MM.1S (cell line): ENCODE data around the gene ABCB10.

Experiments used
- EZH2 ChIP-seq: fragments of 300-600 bp; sonication (generic); optimal IDR thresholded peaks from 2 replicates; pipeline ENCODE3; 2017; ENCODE audit warnings: low read depth, mild to moderate bottlenecking, antibody characterized with exemption, low read length, mixed read lengths
- TF ChIP-seq, protein P1 (sequence below): fragments of 300-600 bp; sonication (generic); IDR thresholded peaks from 2 replicates; pipeline ENCODE4 v1.5.1; 2016; ENCODE audit warnings: antibody characterized with exemption, low read length, mixed read lengths

DNA sequence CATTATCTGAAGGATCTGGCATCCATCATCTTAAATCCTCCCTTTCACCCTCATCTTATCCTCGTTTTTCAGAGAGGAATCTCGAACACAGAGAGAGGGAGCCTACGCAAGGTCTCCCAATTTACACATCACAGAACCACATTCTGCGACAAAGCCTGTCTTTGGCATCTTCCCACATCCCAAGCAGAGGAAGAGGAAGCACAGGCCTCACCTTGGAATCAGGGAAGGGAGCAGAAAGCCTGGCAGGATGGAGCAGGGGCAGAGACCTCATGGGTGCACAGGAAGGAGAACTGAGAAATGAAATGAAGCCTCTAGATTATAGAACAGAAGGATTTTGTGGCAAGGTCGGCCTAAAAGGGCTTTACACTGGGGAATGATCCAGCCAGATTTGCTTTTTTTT is 5.8 kb downstream of the ABCB10 start:
- TF ChIP-seq, protein P1, sequence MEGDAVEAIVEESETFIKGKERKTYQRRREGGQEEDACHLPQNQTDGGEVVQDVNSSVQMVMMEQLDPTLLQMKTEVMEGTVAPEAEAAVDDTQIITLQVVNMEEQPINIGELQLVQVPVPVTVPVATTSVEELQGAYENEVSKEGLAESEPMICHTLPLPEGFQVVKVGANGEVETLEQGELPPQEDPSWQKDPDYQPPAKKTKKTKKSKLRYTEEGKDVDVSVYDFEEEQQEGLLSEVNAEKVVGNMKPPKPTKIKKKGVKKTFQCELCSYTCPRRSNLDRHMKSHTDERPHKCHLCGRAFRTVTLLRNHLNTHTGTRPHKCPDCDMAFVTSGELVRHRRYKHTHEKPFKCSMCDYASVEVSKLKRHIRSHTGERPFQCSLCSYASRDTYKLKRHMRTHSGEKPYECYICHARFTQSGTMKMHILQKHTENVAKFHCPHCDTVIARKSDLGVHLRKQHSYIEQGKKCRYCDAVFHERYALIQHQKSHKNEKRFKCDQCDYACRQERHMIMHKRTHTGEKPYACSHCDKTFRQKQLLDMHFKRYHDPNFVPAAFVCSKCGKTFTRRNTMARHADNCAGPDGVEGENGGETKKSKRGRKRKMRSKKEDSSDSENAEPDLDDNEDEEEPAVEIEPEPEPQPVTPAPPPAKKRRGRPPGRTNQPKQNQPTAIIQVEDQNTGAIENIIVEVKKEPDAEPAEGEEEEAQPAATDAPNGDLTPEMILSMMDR = no peak
- TF ChIP-seq EZH2 = no peak
